ENCODE data around the gene SCLT1.

SCLT1 gene

DNA sequence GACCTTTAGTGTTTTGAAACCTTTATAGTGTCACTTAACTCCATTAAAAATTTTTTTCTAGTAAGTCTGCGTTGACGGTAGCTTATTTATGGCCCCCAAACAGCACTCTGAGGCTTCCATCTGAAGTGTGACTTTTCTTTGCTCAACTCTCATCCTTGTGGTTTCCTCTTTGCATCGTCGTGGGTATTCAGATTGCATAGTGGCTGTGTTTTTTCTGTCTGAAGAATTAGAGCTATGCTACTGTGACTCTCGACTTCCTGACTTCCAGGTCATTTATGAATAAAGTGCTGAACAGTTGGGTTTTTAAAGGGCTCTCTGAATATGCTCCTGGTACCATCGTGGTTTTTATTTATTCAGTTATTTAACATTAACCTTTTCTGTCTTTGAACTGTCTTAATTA is 238.9 kb downstream of the SCLT1 start:
- peaks cover 31% of the 10 kb centered on the region for H3K36me3 ChIP-seq (replicated peaks; ENCODE audit: insufficient read depth, low read length)
- no peaks in the 10 kb centered on the region; the same call in 1 of the 2 replicates for H4K20me1 ChIP-seq (ENCODE audit: insufficient read depth, low read length)
- peak overlapping the region; percentile 1; the same call in 1 of the 2 replicates for H3K9ac ChIP-seq (ENCODE audit: low read length)
- H2AFZ ChIP-seq (ENCODE audit: low read length), result no peak overlapping the region
- peaks cover 19% of the 10 kb centered on the region for H3F3A ChIP-seq (ENCODE audit: insufficient read depth, low read length)
- H3K9me2 ChIP-seq (replicated peaks; ENCODE audit: insufficient read depth, low read length), result no peaks in the 10 kb centered on the region
- peak overlapping the region; percentile 56; the same call in 1 of the 2 replicates for H3K27ac ChIP-seq (ENCODE audit: low read length)
- H3K4me2 ChIP-seq (ENCODE audit: low read depth, low read length), result peak overlapping the region; percentile 14; the same call in 1 of the 2 replicates
- H3K4me3 ChIP-seq (ENCODE audit: low read length), result no peak overlapping the region
- H3K9me3 ChIP-seq (replicated peaks; ENCODE audit: insufficient read depth, low read length), result no peaks in the 10 kb centered on the region
- no peaks in the 10 kb centered on the region for H3K27me3 ChIP-seq (replicated peaks; ENCODE audit: insufficient read depth, low read length)
- peaks cover 96% of the 10 kb centered on the region for H3K79me2 ChIP-seq (ENCODE audit: low read length)
- peak; percentile 59 for DNase-seq
- peaks cover 18% of the 10 kb centered on the region for H3K4me1 ChIP-seq (ENCODE audit: low read length)
- TF ChIP-seq, protein P1, sequence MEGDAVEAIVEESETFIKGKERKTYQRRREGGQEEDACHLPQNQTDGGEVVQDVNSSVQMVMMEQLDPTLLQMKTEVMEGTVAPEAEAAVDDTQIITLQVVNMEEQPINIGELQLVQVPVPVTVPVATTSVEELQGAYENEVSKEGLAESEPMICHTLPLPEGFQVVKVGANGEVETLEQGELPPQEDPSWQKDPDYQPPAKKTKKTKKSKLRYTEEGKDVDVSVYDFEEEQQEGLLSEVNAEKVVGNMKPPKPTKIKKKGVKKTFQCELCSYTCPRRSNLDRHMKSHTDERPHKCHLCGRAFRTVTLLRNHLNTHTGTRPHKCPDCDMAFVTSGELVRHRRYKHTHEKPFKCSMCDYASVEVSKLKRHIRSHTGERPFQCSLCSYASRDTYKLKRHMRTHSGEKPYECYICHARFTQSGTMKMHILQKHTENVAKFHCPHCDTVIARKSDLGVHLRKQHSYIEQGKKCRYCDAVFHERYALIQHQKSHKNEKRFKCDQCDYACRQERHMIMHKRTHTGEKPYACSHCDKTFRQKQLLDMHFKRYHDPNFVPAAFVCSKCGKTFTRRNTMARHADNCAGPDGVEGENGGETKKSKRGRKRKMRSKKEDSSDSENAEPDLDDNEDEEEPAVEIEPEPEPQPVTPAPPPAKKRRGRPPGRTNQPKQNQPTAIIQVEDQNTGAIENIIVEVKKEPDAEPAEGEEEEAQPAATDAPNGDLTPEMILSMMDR (IDR thresholded peaks at IDR 0.05; ENCODE audit: low read length), result no peak
- TF ChIP-seq EZH2phosphoT487 (IDR thresholded peaks at IDR 0.05; ENCODE audit: low read length) (no peak), EZH2 (optimal IDR thresholded peaks at IDR 0.05; ENCODE audit: low read depth, low read length) (no peak)

DNA sequence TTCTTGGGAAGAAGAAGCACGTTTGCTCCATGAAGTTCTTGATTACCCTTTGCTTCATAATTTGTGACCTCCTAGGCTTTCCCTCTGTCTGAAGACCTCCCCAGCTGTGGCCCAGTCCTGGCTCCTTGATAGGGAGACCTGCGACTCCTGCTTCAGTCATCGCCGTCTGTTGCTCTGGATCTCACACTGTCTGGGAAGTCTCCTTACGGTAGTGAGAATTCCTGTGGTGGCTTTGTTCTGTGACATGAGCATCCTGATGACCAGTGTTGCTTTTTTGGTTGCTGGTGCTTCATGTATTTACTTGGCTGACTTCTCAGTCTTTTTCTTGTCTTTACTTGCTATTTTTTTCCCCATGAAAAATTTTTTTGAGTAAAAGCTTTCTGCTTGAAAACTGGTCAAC is 239.6 kb downstream of the SCLT1 start:
- Histone ChIP-seq H3K27ac (ENCODE audit: low read length) (peak overlapping the region; percentile 56; the same call in 1 of the 2 replicates), H3K9me2 (replicated peaks; ENCODE audit: insufficient read depth, low read length) (no peaks in the 10 kb centered on the region), H3K9ac (ENCODE audit: low read length) (peak overlapping the region; percentile 1; the same call in 1 of the 2 replicates), H4K20me1 (ENCODE audit: insufficient read depth, low read length) (no peaks in the 10 kb centered on the region; the same call in none of the 2 replicates), H2AFZ (ENCODE audit: low read length) (no peak overlapping the region), H3K9me3 (replicated peaks; ENCODE audit: insufficient read depth, low read length) (no peaks in the 10 kb centered on the region), H3F3A (ENCODE audit: insufficient read depth, low read length) (peaks cover 19% of the 10 kb centered on the region), H3K79me2 (ENCODE audit: low read length) (peaks cover 96% of the 10 kb centered on the region), H3K4me1 (ENCODE audit: low read length) (peaks cover 18% of the 10 kb centered on the region), H3K27me3 (replicated peaks; ENCODE audit: insufficient read depth, low read length) (no peaks in the 10 kb centered on the region), H3K36me3 (replicated peaks; ENCODE audit: insufficient read depth, low read length) (peaks cover 34% of the 10 kb centered on the region), H3K4me3 (ENCODE audit: low read length) (no peak overlapping the region), H3K4me2 (ENCODE audit: low read depth, low read length) (peak overlapping the region; percentile 14; the same call in 1 of the 2 replicates)
- TF ChIP-seq EZH2 (optimal IDR thresholded peaks at IDR 0.05; ENCODE audit: low read depth, low read length), result no peak
- TF ChIP-seq, protein P1 (IDR thresholded peaks at IDR 0.05; ENCODE audit: low read length), result no peak
- no peak for TF ChIP-seq EZH2phosphoT487 (IDR thresholded peaks at IDR 0.05; ENCODE audit: low read length)
- DNase-seq, result no peak

DNA sequence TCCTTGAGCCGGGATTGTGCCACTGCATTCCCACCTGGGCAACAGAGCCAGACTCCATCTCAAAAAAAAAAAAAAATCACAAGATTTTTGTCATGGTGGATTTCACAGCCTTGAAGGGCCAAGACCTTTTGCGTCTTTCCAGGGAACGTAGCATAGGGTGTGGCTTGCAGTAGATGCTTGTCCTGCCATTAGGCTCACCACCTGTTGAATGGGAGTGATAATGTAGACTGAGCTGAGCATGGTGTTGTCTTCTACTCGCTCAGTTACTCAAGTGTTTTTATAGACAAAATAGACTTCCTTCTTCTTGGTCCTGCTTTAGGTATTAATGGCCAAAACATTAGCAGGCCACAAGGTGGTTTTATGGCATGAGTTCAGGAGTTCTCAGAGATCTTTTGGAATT is 243.1 kb downstream of the SCLT1 start:
- DNase-seq, result no peak
- H3K9me2 ChIP-seq (replicated peaks; ENCODE audit: insufficient read depth, low read length), result no peaks in the 10 kb centered on the region
- no peaks in the 10 kb centered on the region for H3K9me3 ChIP-seq (replicated peaks; ENCODE audit: insufficient read depth, low read length)
- no peak for TF ChIP-seq EZH2phosphoT487 (IDR thresholded peaks at IDR 0.05; ENCODE audit: low read length)
- TF ChIP-seq, protein P1 (IDR thresholded peaks at IDR 0.05; ENCODE audit: low read length), result no peak
- TF ChIP-seq EZH2 (optimal IDR thresholded peaks at IDR 0.05; ENCODE audit: low read depth, low read length), result no peak
- no peak overlapping the region for H3K9ac ChIP-seq (ENCODE audit: low read length)
- no peak overlapping the region for H2AFZ ChIP-seq (ENCODE audit: low read length)
- H3F3A ChIP-seq (ENCODE audit: insufficient read depth, low read length), result peaks cover 19% of the 10 kb centered on the region
- H3K4me1 ChIP-seq (ENCODE audit: low read length), result peaks cover 17% of the 10 kb centered on the region
- H3K36me3 ChIP-seq (replicated peaks; ENCODE audit: insufficient read depth, low read length), result peaks cover 39% of the 10 kb centered on the region
- H3K4me3 ChIP-seq (ENCODE audit: low read length), result no peak overlapping the region
- no peaks in the 10 kb centered on the region; the same call in none of the 2 replicates for H4K20me1 ChIP-seq (ENCODE audit: insufficient read depth, low read length)
- no peaks in the 10 kb centered on the region for H3K27me3 ChIP-seq (replicated peaks; ENCODE audit: insufficient read depth, low read length)
- no peak overlapping the region for H3K4me2 ChIP-seq (ENCODE audit: low read depth, low read length)
- no peak overlapping the region for H3K27ac ChIP-seq (ENCODE audit: low read length)
- H3K79me2 ChIP-seq (ENCODE audit: low read length), result peaks cover 97% of the 10 kb centered on the region
